GM21528 (cell line): Measurements from ENCODE around the gene UQCRH.
"Not testable (repeated sequence)": the region's sequence is repeated elsewhere in the genome, so short reads cannot be mapped to it uniquely, and the experiment has no call there.

Experiments used
- ATAC-seq: cut with Tn5 transposase; IDR thresholded peaks from one replicate; pipeline ENCODE4 v1.9.1; 2021; ENCODE audit warnings: mild to moderate bottlenecking, moderate library complexity; ENCODE audit not compliant: unreplicated experiment, low FRiP score

UQCRH gene

GRCh38 chr1:46331786-46332540, 28.5 kb downstream of the UQCRH start:
- ATAC-seq: peak; percentile 43

- ATAC-seq: peak; percentile 51
Observed at GRCh38 chr1:46333300-46334029, 30.0 kb downstream of the UQCRH start.

GRCh38 chr1:46334030-46334384, 30.5 kb downstream of the UQCRH start:
- ATAC-seq: peak; percentile 14

GRCh38 chr1:46335081-46335480, 31.6 kb downstream of the UQCRH start:
- ATAC-seq: no peak

GRCh38 chr1:46337409-46337808, 33.9 kb downstream of the UQCRH start:
- ATAC-seq: not testable (repeated sequence)

GRCh38 chr1:46340404-46341221, 37.1 kb downstream of the UQCRH start, which contains the start of gene NSUN4:
NSUN4 (plus strand) TSS chr1:46340807; CDS start chr1:46340827, 20 bp downstream.
- peak; percentile 83 for ATAC-seq

GRCh38 chr1:46341222-46342083, 38.0 kb downstream of the UQCRH start:
- ATAC-seq: no peak

- no peak for ATAC-seq
Observed at GRCh38 chr1:46342084-46342656, 38.7 kb downstream of the UQCRH start.

GRCh38 chr1:46342677-46343350, 39.3 kb downstream of the UQCRH start:
- no peak for ATAC-seq

- ATAC-seq: no peak
Observed at GRCh38 chr1:46343351-46343695, 39.8 kb downstream of the UQCRH start.

- no peak for ATAC-seq
Observed at GRCh38 chr1:46343705-46344104, 40.2 kb downstream of the UQCRH start.

- ATAC-seq: no peak
Observed at GRCh38 chr1:46344481-46344880, 41.0 kb downstream of the UQCRH start.

- no peak for ATAC-seq
Observed at GRCh38 chr1:46345281-46345680, 41.8 kb downstream of the UQCRH start.

- ATAC-seq: no peak
Observed at GRCh38 chr1:46352363-46352762, 48.9 kb downstream of the UQCRH start.

GRCh38 chr1:46355920-46356319, 52.4 kb downstream of the UQCRH start:
- ATAC-seq: not testable (repeated sequence)

GRCh38 chr1:46362158-46362557, 58.7 kb downstream of the UQCRH start:
- no peak for ATAC-seq

- no peak for ATAC-seq
Observed at GRCh38 chr1:46363121-46363520, 59.6 kb downstream of the UQCRH start.

- ATAC-seq: no peak
Observed at GRCh38 chr1:46364612-46365011, 61.1 kb downstream of the UQCRH start.

GRCh38 chr1:46365796-46366195, 62.3 kb downstream of the UQCRH start:
- ATAC-seq: not testable (repeated sequence)
